MM.1S (cell line): ENCODE data around the gene UNC13C.

Experiments
- EZH2phosphoT487 ChIP-seq: fragments of 300-600 bp; sonication (generic); IDR thresholded peaks from 2 replicates; pipeline ENCODE4 v1.6.1; 2018; ENCODE audit warnings: antibody characterized with exemption, low read length
- TF ChIP-seq, protein P1 (sequence below): fragments of 300-600 bp; sonication (generic); IDR thresholded peaks from 2 replicates; pipeline ENCODE4 v1.5.1; 2016; ENCODE audit warnings: antibody characterized with exemption, low read length, mixed read lengths

DNA sequence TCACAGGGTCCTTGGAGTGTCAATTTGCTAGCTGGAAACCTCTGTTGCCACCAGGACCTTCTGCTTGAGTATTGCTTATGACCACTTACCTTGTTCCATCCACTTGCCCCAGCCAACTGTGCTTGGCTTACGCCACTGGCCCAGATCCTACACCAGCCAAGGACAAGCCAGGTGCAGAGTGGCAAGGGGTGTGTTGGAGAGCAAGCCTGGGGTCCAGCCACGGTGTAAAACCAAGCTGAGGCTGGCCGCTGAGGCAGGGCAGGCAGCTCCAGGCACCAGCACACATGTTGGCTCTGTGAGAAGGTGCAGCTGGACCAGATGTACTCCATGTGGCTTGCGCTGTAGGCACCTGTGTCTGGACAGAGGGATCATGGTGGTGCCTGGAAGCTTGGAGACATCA lies 248.2 kb downstream of the UNC13C start:
- TF ChIP-seq, protein P1, sequence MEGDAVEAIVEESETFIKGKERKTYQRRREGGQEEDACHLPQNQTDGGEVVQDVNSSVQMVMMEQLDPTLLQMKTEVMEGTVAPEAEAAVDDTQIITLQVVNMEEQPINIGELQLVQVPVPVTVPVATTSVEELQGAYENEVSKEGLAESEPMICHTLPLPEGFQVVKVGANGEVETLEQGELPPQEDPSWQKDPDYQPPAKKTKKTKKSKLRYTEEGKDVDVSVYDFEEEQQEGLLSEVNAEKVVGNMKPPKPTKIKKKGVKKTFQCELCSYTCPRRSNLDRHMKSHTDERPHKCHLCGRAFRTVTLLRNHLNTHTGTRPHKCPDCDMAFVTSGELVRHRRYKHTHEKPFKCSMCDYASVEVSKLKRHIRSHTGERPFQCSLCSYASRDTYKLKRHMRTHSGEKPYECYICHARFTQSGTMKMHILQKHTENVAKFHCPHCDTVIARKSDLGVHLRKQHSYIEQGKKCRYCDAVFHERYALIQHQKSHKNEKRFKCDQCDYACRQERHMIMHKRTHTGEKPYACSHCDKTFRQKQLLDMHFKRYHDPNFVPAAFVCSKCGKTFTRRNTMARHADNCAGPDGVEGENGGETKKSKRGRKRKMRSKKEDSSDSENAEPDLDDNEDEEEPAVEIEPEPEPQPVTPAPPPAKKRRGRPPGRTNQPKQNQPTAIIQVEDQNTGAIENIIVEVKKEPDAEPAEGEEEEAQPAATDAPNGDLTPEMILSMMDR, result no peak
- TF ChIP-seq EZH2phosphoT487, result no peak
